T-helper 22 cell (primary cell): Measurements from ENCODE around the gene PAX8.
A peak's percentile ranks its signal among the peaks of the same experiment; 100 is the strongest.

Experiments used
- DNase-seq: peaks from one replicate; pipeline ENCODE4 v3.0.0-alpha.2; 2020; ENCODE audit warnings: low read depth

The PAX8 gene

GRCh38 chr2:113264713-113265403 lies 13.9 kb downstream of the PAX8 start:
- no peak for DNase-seq

DNA sequence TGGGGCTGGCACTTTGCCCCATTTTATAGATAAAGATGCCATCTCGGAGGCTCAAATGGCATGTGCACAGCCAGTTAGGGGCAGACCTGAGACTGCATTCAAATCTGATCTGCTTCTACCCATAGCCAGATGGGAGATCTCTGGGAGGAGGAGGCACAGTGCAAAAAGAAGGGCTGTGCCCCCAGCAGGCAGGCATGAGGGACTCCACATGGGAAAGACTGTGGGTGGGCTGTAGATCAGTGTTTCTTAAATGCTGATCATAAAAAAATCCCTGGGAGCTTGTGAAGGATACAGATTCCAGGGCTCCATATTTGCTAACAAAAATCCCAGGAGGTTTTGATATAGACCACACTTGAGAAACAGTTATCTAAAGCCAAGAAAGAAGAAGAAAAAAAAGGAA lies 15.2 kb downstream of the PAX8 start:
- DNase-seq, result no peak

- no peak for DNase-seq
Observed at GRCh38 chr2:113260991-113261390, 17.7 kb downstream of the PAX8 start.

DNA sequence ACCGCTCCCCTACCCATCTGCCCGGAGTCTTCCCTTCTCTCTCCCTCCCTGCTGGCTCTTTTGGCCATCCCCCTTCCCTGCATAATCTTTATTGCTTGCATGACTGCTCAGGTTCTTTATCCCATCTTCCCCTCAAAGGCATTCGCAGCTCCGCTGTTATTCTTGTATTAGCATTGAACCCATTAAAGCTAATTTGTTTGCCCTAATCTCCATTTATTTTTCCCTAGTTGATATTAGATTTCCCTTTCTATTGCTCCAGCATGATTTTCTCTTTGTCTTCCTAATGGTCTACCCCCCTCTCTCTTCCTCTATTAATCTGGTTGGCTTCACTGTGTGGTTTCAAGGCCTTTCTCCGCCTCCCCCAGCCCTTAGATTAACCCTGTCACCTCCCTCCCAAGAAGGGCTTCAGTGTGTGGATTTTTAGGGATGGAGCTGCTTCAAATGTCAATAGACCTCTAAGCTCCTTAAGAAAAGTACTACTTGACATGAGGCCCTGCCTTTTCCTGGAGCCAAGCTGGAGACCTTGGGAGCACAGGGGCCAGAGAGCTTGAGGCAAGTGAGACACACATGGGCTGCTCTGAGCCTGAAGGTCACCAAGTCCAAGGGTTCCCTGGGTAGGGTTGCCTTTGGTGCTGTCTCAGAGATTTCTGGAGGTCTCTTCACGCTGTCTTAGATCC lies 20.1 kb downstream of the PAX8 start:
- DNase-seq, result no peak

DNA sequence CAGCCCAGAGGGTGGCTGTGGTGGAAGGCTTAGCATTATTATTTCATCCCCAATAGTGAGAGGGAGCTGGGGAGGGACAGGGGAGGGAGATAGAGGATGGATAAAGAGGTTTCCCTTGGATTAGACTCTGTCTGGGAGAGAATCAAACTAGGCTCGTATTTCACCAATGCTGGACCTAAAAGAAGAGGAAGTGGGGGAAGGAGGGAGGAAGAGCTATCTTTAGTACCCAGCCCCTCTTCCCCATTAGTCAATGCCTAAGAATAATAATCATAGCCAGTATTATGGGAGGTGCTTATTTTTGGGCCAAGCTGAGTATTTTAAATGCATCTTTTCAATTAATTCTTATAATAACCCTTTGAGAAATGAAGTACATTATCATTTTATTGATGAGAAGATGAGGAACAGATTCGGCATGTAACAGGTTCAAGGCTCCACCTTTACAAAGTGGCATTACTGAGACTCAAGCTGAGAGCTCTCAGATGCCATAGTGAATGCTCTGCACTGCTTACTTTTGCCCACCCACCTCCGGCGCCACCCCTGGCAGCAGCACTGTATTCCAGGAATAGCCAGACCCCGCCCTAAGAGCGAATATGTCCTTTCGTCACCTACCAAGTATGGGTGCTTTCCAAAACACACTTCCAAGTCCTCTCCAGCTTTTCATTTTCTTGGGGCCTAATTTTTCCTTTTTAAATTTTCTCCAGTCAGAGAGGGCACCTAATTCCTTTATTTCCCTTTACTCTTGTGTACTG lies 21.0 kb downstream of the PAX8 start:
- DNase-seq, result no peak

GRCh38 chr2:113255140-113256070 lies 23.3 kb downstream of the PAX8 start:
- no peak for DNase-seq

GRCh38 chr2:113253453-113253852 lies 25.3 kb downstream of the PAX8 start:
- DNase-seq, result no peak

- no peak for DNase-seq
Observed at GRCh38 chr2:113252047-113252590, 26.6 kb downstream of the PAX8 start.

DNA sequence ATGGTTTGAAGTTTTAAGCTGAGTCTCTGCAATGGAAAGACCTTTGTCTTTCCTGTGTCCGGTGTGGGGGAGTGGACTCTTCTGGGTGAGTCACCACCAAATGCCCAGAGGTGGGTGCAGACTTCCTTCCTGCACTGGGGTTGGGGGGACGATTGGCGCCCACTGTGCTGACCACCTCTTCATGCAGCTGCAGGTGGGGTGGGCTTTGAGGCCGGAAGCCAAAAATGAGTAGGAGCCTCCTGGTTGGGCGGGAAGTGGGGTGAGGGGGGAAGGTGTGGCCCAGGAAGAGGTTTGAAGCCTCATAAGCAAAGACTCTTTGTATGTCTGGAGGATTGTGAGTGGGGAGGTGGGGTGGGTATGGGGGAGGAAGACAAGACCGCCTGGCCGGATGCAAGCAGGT lies 27.6 kb downstream of the PAX8 start:
- no peak for DNase-seq

GRCh38 chr2:113248997-113249770 lies 29.5 kb downstream of the PAX8 start:
- DNase-seq, result peak; percentile 39

GRCh38 chr2:113246606-113247005 lies 32.1 kb downstream of the PAX8 start:
- no peak for DNase-seq

- DNase-seq, result no peak
Observed at GRCh38 chr2:113245276-113245711, 33.4 kb downstream of the PAX8 start.

DNA sequence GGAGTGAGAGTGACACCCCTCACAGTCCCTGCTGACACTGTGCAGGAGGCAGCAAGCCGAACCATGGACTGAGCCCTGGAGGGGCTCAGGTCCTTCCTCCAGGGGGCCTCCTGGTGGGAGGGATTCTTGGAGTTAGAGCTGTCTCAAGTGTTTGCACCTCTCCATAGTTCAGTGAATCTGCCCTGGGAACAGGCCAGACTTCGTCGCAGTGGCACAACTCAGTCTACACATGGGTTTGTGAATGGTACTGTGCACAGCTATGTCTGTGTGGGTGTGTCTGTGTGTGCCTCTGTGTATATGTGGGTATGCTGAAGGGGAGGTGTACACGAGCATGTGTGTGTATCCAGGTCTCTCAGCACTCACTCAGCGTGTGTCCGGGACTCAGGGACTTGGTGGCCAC lies 36.4 kb downstream of the PAX8 start:
- no peak for DNase-seq

DNA sequence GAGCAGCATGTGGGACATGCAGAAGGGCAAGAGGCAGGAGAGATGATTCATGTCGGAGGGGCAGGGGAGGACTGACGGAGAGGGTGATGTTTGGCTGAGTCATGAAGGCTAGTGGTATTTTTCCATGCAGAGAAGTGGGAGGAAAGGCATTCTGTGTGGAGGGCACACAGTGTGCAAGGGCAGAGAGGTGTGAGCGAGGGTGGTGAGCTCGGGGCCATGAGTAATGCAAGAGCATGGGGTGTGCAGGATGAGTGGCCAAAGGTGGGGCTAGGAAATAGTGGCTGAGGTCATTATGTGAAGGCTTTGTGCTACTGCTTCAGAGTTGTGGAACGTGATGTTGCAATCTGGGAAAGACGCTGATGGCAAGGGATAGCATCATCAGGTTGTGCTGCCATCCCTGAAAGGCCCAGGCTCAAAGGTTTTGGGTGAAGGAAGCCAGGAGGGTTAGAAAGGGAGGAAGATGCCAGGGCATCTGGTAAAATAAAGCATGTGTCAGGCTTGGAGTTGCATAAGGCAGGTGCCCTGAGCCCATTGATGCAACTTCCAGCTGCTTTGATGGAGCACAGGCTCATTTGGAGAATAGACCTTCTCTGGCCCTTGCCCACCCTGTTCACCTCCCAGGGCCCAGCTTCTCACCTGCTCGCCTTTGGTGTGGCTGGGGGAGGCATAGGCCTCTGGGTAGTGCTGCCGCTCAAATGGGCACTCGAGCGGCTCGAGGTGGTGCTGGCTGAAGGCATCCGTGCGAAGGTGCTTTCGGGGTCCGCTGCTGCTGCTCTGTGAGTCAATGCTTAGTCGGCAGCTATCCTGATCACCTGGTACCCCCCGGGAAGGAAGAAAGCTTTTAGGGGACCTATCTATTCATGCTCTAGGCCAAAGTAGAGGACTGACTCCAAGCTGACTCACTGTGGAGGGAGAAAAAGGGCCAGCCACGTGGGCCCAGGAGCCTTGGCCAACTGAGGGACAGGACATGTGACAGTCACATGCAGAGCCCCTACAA lies 37.5 kb downstream of the PAX8 start:
- no peak for DNase-seq

GRCh38 chr2:113240150-113240914 lies 38.4 kb downstream of the PAX8 start:
- no peak for DNase-seq

DNA sequence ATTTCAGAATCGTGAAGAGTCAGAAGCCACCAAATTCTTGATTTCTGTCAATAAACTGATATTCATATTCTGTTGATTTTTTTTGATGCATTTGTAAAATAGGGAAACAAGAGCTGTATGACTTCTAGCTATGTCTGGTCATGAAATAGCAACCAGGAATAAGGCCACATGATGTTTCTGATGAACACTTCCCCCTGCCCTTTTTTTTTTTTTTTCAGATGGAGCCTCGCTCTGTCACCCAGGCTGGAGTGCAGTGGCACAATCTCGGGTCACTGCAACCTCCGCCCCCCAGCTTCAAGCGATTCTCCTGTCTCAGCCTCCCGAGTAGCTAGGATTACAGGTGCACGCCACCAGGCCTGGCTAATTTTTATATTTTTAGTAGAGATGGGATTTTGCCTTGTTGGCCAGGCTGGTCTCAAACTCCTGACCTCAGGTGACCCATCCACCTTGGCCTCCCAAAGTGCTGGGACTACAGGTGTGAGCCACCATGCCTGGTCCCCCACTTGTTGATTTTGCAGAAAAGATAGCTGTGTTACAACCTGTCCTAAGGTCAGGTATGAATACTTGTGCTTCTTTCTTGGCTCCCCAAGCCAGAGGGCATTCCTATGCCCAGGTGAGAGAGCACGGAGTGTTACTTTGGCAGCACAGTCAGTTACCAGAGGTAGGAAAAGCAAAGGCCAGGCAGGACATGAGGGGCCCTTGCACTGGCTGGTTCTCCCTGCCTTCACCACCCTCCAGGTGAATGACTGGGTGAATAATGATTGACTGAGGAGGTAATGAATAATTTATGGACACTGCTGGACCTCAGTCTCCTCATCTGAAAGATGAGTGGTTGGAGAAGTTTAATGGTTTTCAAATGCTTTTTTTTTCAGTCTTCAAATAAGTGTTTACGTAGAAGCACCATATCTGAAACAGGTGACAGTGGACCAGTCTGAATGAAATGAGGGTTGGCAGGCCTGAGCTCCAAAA lies 39.6 kb downstream of the PAX8 start:
- DNase-seq, result no peak

DNA sequence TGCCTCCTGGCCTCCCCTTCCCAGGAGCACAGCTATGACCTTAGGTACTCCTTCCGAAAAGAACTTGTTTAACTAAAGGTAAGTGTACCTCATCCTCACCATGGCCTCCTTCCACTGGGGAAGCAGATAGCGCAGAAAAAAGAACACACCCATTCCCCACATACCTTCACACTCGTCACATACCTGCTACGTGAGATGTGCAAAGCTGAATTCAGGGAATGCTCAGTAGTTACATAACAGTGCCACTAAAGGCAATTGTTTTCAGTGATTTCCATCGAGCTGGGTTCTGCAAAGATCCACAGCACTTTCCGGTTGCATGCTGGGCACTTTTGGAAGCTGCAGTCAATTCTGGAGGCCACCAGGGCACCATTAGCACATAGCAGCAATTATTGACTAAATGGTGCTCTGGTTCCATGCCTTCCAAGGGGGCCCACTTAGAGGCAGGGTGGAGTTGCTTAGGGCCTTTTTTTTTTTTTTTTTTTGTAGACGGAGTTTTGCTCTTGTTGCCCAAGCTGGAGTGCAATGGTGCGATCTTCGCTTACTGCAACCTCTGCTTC lies 41.0 kb downstream of the PAX8 start:
- DNase-seq, result no peak
